DND-41 (cell line): ENCODE results near the gene RASL11B.

Experiments
- ATAC-seq: fragments of 200-7000 bp; cut with Tn5 transposase; 3 replicates; pipeline ENCODE4 v1.9.1; 2021; ENCODE audit warnings: low read depth; ENCODE audit not compliant: insufficient read depth
- DNase-seq: peaks from one replicate; pipeline ENCODE4 v3.0.0-alpha.2; 2020
- H2AFZ ChIP-seq: 2 replicates; pipeline ENCODE4 v1.6.0; 2012; ENCODE audit warnings: low read depth, low read length
- H3K27ac ChIP-seq: 2 replicates; pipeline ENCODE4 v1.5.1; 2012; ENCODE audit warnings: low read length, inconsistent platforms
- H3K27me3 ChIP-seq: fragments of 200-600 bp; sonication (generic); 2 replicates; pipeline ENCODE4 v1.6.0; 2012; ENCODE audit warnings: low read length, mild to moderate bottlenecking, inconsistent platforms; ENCODE audit not compliant: insufficient read depth, poor library complexity
- H3K36me3 ChIP-seq: 2 replicates; pipeline ENCODE4 v1.5.1; 2012; ENCODE audit warnings: low read length, inconsistent platforms; ENCODE audit not compliant: insufficient read depth
- H3K4me1 ChIP-seq: 2 replicates; pipeline ENCODE4 v1.5.1; 2012; ENCODE audit warnings: mild to moderate bottlenecking, low read length; ENCODE audit not compliant: insufficient read depth
- H3K4me2 ChIP-seq: 2 replicates; pipeline ENCODE4 v1.6.0; 2012; ENCODE audit warnings: mild to moderate bottlenecking, moderate library complexity, low read length, inconsistent platforms; ENCODE audit not compliant: insufficient read depth
- H3K4me3 ChIP-seq, 2 experiments: fragments of 200-600 bp in 1 of 2; shearing (Covaris generic) in 1 of 2; 2 replicates each; pipeline ENCODE4 v1.5.1; 2012 to 2016; ENCODE audit warnings: inconsistent platforms in 2 of 2, low read length in 2 of 2, mild to moderate bottlenecking in 2 of 2, low read depth in 1 of 2, moderate library complexity in 1 of 2
- H3K79me2 ChIP-seq: 2 replicates; pipeline ENCODE4 v1.6.0; 2012; ENCODE audit warnings: low read length, inconsistent platforms; ENCODE audit not compliant: insufficient read depth
- H3K9ac ChIP-seq: 2 replicates; pipeline ENCODE4 v1.6.0; 2012; ENCODE audit warnings: low read depth, mild to moderate bottlenecking, inconsistent platforms, low read length, moderate library complexity
- H3K9me3 ChIP-seq: 2 replicates; pipeline ENCODE4 v1.5.1; 2012; ENCODE audit warnings: low read length, moderate library complexity, mild to moderate bottlenecking, inconsistent platforms; ENCODE audit not compliant: insufficient read depth, severe bottlenecking
- H4K20me1 ChIP-seq: 2 replicates; pipeline ENCODE4 v1.6.0; 2012; ENCODE audit warnings: low read length; ENCODE audit not compliant: insufficient read depth
- CTCF ChIP-seq: IDR thresholded peaks from 2 replicates; pipeline ENCODE4 v1.5.1; 2012; ENCODE audit warnings: borderline replicate concordance, low read length, moderate library complexity, mild to moderate bottlenecking; ENCODE audit not compliant: poor library complexity, severe bottlenecking; ENCODE audit errors: extremely low read depth
- EZH2 ChIP-seq: IDR thresholded peaks from 3 replicates; pipeline ENCODE4 v1.6.1; 2012; ENCODE audit warnings: borderline replicate concordance, low read depth, mild to moderate bottlenecking, moderate library complexity, low read length, inconsistent platforms; ENCODE audit not compliant: severe bottlenecking

RASL11B gene

GRCh38 chr4:52860361-52860760, 1.8 kb upstream of the RASL11B start:
- Histone ChIP-seq H3K9me3 (peaks cover 14% of the 10 kb centered on the region), H3K9ac (no peak overlapping the region), H3K79me2 (no peaks in the 10 kb centered on the region), H2AFZ (no peak overlapping the region), H4K20me1 (no peaks in the 10 kb centered on the region), H3K36me3 (no peaks in the 10 kb centered on the region), H3K4me1 (peaks cover 2% of the 10 kb centered on the region), H3K4me2 (no peak overlapping the region), H3K4me3 (no peak overlapping the region), H3K27ac (no peak overlapping the region), H3K27me3 (no peaks in the 10 kb centered on the region)
- ATAC-seq (no peak), DNase-seq (no peak)
- TF ChIP-seq EZH2 (no peak), CTCF (no peak)

- no peaks in the 10 kb centered on the region for H3K4me1 ChIP-seq
- H3K27ac ChIP-seq, result no peak overlapping the region
- no peak overlapping the region for H3K9ac ChIP-seq
- H3K79me2 ChIP-seq, result no peaks in the 10 kb centered on the region
- DNase-seq (no peak), ATAC-seq (no peak)
- no peaks in the 10 kb centered on the region for H3K36me3 ChIP-seq
- no peak overlapping the region for H2AFZ ChIP-seq
- H4K20me1 ChIP-seq, result no peaks in the 10 kb centered on the region
- TF ChIP-seq CTCF (no peak), EZH2 (no peak)
- no peaks in the 10 kb centered on the region for H3K27me3 ChIP-seq
- no peak overlapping the region for H3K4me2 ChIP-seq
- H3K9me3 ChIP-seq, result peaks cover 14% of the 10 kb centered on the region
- no peak overlapping the region for H3K4me3 ChIP-seq
Observed at GRCh38 chr4:52861171-52861823, 820 bp upstream of the RASL11B start.

GRCh38 chr4:52862639-52863161, 583 bp downstream of the RASL11B start:
- H3K9ac ChIP-seq, result no peak overlapping the region
- H3K4me3 ChIP-seq, result no peak overlapping the region
- H2AFZ ChIP-seq, result no peak overlapping the region
- no peak overlapping the region for H3K4me2 ChIP-seq
- no peaks in the 10 kb centered on the region for H4K20me1 ChIP-seq
- H3K27me3 ChIP-seq, result no peaks in the 10 kb centered on the region
- DNase-seq (no peak), ATAC-seq (no peak)
- no peaks in the 10 kb centered on the region for H3K36me3 ChIP-seq
- H3K27ac ChIP-seq, result no peak overlapping the region
- H3K79me2 ChIP-seq, result no peaks in the 10 kb centered on the region
- H3K9me3 ChIP-seq, result peaks cover 14% of the 10 kb centered on the region
- no peaks in the 10 kb centered on the region for H3K4me1 ChIP-seq
- no peak for TF ChIP-seq EZH2
- TF ChIP-seq CTCF, result no peak
